Smooth muscle cell (in vitro differentiated cells): ENCODE data around the gene CCL7. TPM values are rescaled to one million over a fixed set of nuclear protein-coding genes. Genes with fewer than 3 reads are reported as not detected.

Source experiments
- DNase-seq: peaks from one replicate; lab custom pipeline; 2025; ENCODE audit not compliant: unreplicated experiment; lab: John Stamatoyannopoulos, UW
- H2AFZ ChIP-seq: fragments of 200-600 bp; sonication (generic); 2 replicates; pipeline ENCODE4 v1.6.0; 2016; ENCODE audit warnings: antibody characterized with exemption, low read depth, mild to moderate bottlenecking
- H3F3A ChIP-seq: fragments of 200-600 bp; sonication (generic); 2 replicates; pipeline ENCODE4 v1.6.0; 2017; ENCODE audit warnings: antibody characterized with exemption, low read depth
- H3K27ac ChIP-seq: fragments of 200-600 bp; sonication (generic); 2 replicates; pipeline ENCODE4 v1.5.1; 2016; ENCODE audit warnings: low read depth, mild to moderate bottlenecking
- H3K27me3 ChIP-seq: fragments of 200-600 bp; sonication (generic); 2 replicates; pipeline ENCODE4 v1.6.1; 2016; ENCODE audit warnings: low read depth, mild to moderate bottlenecking
- H3K36me3 ChIP-seq: fragments of 200-600 bp; sonication (generic); 2 replicates; pipeline ENCODE4 v1.5.1; 2016; ENCODE audit warnings: low read depth
- H3K4me1 ChIP-seq: fragments of 200-600 bp; sonication (generic); 2 replicates; pipeline ENCODE4 v1.5.1; 2016; ENCODE audit warnings: low read depth
- H3K4me2 ChIP-seq: fragments of 200-600 bp; sonication (generic); 2 replicates; pipeline ENCODE4 v1.6.0; 2016; ENCODE audit warnings: mild to moderate bottlenecking
- H3K4me3 ChIP-seq: fragments of 200-600 bp; sonication (generic); 2 replicates; pipeline ENCODE4 v1.5.1; 2016; ENCODE audit warnings: mild to moderate bottlenecking
- H3K79me2 ChIP-seq: fragments of 200-600 bp; sonication (generic); 2 replicates; pipeline ENCODE4 v1.6.0; 2016; ENCODE audit warnings: low read depth, mild to moderate bottlenecking
- H3K9ac ChIP-seq: fragments of 200-600 bp; sonication (generic); 2 replicates; pipeline ENCODE4 v1.6.0; 2016; ENCODE audit warnings: low read depth
- H3K9me3 ChIP-seq: fragments of 200-600 bp; sonication (generic); replicated peaks from 2 replicates; pipeline ENCODE4 v1.5.1; 2016; ENCODE audit warnings: low read depth
- H4K20me1 ChIP-seq: fragments of 200-600 bp; sonication (generic); 2 replicates; pipeline ENCODE4 v1.6.0; 2016; ENCODE audit warnings: low read depth
- CTCF ChIP-seq: fragments of 200-600 bp; sonication (generic); IDR thresholded peaks from 2 replicates; pipeline ENCODE4 v1.5.1; 2017; ENCODE audit warnings: borderline replicate concordance, mild to moderate bottlenecking, antibody characterized with exemption; ENCODE audit not compliant: insufficient read depth, poor library complexity, severe bottlenecking
- WGBS: methylation state at CpG from one replicate; pipeline ENCODE4 v1.1.7; 2016; ENCODE audit warnings: low lambda C conversion rate; 5-methylcytosine and 5-hydroxymethylcytosine counted together
- polyA plus RNA-seq: library from polyadenylated mRNA; unstranded; fragments of >200 nt; fragmentation: Nextera tagmentation; extraction: Ambion mirVana; gene quantifications from 2 replicates; pipeline ENCODE4 v1.2.1, GENCODE V29; 2016
- total RNA-seq: library from RNA; depleted of rRNA; stranded (reverse); fragments of >200 nt; gene quantifications from 2 replicates; pipeline ENCODE4 v1.2.3, GENCODE V29; 2014

Gene CCL7
- total and polyA plus RNA-seq, 2 experiments from 2014 or later = 0.31 to 0.74 TPM

GRCh38 chr17:34235389-34236028, 34.5 kb upstream of the CCL7 start:
- no peaks in the 10 kb centered on the region for H3K9me3 ChIP-seq
- H3K27ac ChIP-seq = no peak overlapping the region
- no peak overlapping the region for H3K4me2 ChIP-seq
- H3K4me1 ChIP-seq = peaks cover 13% of the 10 kb centered on the region
- H3K27me3 ChIP-seq = no peaks in the 10 kb centered on the region
- no peak overlapping the region for H2AFZ ChIP-seq
- H3F3A ChIP-seq = peaks cover 15% of the 10 kb centered on the region
- H3K4me3 ChIP-seq = no peak overlapping the region
- DNase-seq = no peak
- no peaks in the 10 kb centered on the region for H4K20me1 ChIP-seq
- no peaks in the 10 kb centered on the region for H3K36me3 ChIP-seq
- no peak overlapping the region for H3K9ac ChIP-seq
- 58% methylated on average over 6 of the region's 6 CpGs for WGBS
- no peak for TF ChIP-seq CTCF
- no peaks in the 10 kb centered on the region for H3K79me2 ChIP-seq

GRCh38 chr17:34236281-34236892, 33.6 kb upstream of the CCL7 start:
- Histone ChIP-seq H3K4me3 (no peak overlapping the region), H3K79me2 (no peaks in the 10 kb centered on the region), H3F3A (peaks cover 15% of the 10 kb centered on the region), H3K36me3 (no peaks in the 10 kb centered on the region), H3K4me1 (peaks cover 13% of the 10 kb centered on the region), H3K27ac (no peak overlapping the region), H3K4me2 (no peak overlapping the region), H3K27me3 (no peaks in the 10 kb centered on the region), H3K9ac (no peak overlapping the region), H3K9me3 (no peaks in the 10 kb centered on the region), H4K20me1 (no peaks in the 10 kb centered on the region), H2AFZ (no peak overlapping the region)
- no peak for TF ChIP-seq CTCF
- DNase-seq = no peak
- WGBS = 80% methylated on average over 6 of the region's 6 CpGs

GRCh38 chr17:34237458-34237857, 32.6 kb upstream of the CCL7 start:
- Histone ChIP-seq H3K27me3 (no peaks in the 10 kb centered on the region), H4K20me1 (no peaks in the 10 kb centered on the region), H2AFZ (no peak overlapping the region), H3K4me3 (no peak overlapping the region), H3K36me3 (no peaks in the 10 kb centered on the region), H3K9ac (no peak overlapping the region), H3K4me2 (no peak overlapping the region), H3K27ac (no peak overlapping the region), H3K79me2 (no peaks in the 10 kb centered on the region), H3K4me1 (peaks cover 13% of the 10 kb centered on the region), H3K9me3 (no peaks in the 10 kb centered on the region), H3F3A (peaks cover 15% of the 10 kb centered on the region)
- TF ChIP-seq CTCF = no peak
- WGBS = 91% methylated on average over 3 of the region's 3 CpGs
- DNase-seq = no peak

- Histone ChIP-seq H3K27me3 (no peaks in the 10 kb centered on the region), H3K27ac (no peak overlapping the region), H3K4me2 (no peak overlapping the region), H3K9me3 (no peaks in the 10 kb centered on the region), H3K9ac (no peak overlapping the region), H3K79me2 (no peaks in the 10 kb centered on the region), H2AFZ (no peak overlapping the region), H3K36me3 (no peaks in the 10 kb centered on the region), H3K4me1 (peaks cover 8% of the 10 kb centered on the region), H4K20me1 (no peaks in the 10 kb centered on the region), H3K4me3 (no peak overlapping the region), H3F3A (peaks cover 12% of the 10 kb centered on the region)
- no peak for DNase-seq
- no peak for TF ChIP-seq CTCF
- WGBS = 52% methylated on average over 4 of the region's 4 CpGs
These were observed 29.0 kb upstream of the CCL7 start for GRCh38 chr17:34241062-34241461.
